ENCODE measurements around the gene PI4K2A.
"Not testable (repeated sequence)": the region's sequence is repeated elsewhere in the genome, so short reads cannot be mapped to it uniquely, and the experiment has no call there.

Gene PI4K2A

DNA sequence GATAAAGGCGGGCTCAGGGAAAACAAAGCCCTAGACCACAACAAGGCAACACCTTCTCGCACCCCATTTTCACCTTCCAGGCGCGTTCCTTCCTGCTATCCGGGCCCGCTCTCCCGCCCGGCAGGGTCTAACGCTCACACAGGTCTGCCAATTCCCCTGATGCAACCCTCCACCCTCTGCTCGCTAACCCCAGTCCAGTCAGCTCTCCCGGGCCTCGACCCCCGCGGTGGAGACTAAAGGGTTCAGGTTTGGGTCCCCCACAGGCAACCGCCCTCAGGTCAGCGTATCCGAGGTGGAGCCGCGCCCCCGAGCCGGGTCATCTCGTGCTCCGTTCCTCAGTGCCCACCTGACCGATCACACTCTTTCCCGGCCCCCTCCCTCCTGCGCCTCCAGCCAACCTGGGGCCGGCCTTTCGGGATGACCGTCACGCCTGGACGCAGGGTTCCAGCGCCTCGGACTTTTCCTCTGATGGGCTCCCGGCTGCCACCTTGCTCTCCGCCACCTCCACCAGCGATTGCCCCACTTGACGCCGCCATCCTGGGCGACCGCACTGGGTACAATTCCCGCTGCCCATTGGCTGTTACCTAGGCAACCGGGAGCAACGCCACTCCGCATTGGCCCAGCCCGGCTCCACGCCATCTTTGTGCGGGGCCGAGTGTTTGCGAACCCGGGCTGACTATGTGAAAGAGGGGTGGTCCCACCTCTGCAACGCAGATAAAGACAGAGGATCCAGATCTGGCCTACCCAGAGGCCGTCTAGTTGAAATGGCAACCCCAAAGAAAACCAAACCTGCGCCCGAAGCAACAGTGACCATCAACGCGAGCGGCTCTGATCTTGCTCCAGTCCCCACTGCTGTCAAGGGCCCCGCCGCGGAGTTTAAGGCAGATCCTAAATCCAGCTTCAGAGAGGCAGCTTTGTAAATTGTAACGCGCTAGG is 7.3 kb upstream of the PI4K2A start, which contains the start of gene MORN4:
TSS of gene MORN4 (minus strand) at position 552 of the 936 bp plus-strand sequence. CDS start 13,847 bp downstream, outside the sequence.
- peak; percentile 92 for DNase-seq

DNA sequence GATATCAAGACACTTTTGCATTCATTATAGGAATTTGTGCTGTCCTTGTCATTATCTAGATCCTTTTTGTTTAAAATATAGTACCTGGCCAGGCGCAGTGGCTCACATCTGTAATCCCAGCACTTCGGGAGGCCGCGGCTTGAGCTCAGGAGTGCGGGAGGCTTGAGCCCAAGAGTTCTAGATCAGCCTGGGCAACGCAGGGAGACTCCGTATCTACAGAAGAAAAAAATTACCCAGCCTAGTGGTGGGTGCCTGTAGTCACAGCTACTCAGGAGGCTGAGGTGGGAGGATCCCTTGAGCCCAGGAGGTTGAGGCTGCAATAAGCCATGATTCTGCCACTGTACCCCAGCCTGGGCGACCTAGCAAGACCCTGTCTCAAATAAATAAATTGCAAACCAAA is 6.5 kb upstream of the PI4K2A start:
- DNase-seq, result peak; percentile 4

DNA sequence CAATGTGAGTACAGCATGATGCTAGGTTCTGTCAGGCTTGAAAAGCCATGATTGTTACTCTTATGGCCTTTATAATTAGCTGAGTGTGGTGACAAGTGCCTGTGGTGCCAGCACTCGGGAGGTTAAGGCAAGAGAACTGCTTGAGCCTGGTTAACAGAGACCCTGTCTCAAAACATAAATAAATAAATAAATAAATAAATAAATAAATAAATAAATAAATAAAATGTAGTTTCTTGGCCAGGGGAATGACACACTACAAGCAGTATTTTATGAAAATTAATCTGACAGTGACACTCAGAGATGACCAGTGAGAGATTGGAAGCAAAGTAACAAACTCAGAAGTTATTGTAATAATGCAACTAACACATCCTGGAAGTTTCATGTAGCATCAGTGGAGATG is 4.9 kb upstream of the PI4K2A start:
- DNase-seq, result no peak

DNA sequence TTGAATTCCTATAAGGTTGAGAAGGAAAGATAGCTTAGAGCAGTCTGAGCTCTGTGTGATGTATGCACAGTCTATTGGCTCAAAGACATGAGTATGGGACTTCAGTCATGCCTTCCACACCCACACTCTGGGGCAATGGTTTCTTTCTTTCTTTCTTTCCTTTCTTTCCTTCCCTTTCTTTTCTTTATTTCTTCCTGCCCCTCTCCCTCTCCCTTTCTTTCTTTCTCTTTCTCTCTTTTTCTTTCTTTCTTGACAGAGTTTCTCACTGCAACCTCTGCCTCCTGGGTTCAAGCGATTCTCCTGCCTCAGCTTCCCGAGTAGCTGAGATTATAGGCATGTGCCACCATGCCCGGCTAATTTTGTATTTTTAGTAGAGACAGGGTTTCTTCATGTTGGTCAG is 1.4 kb upstream of the PI4K2A start:
- DNase-seq, result not testable (repeated sequence)

DNA sequence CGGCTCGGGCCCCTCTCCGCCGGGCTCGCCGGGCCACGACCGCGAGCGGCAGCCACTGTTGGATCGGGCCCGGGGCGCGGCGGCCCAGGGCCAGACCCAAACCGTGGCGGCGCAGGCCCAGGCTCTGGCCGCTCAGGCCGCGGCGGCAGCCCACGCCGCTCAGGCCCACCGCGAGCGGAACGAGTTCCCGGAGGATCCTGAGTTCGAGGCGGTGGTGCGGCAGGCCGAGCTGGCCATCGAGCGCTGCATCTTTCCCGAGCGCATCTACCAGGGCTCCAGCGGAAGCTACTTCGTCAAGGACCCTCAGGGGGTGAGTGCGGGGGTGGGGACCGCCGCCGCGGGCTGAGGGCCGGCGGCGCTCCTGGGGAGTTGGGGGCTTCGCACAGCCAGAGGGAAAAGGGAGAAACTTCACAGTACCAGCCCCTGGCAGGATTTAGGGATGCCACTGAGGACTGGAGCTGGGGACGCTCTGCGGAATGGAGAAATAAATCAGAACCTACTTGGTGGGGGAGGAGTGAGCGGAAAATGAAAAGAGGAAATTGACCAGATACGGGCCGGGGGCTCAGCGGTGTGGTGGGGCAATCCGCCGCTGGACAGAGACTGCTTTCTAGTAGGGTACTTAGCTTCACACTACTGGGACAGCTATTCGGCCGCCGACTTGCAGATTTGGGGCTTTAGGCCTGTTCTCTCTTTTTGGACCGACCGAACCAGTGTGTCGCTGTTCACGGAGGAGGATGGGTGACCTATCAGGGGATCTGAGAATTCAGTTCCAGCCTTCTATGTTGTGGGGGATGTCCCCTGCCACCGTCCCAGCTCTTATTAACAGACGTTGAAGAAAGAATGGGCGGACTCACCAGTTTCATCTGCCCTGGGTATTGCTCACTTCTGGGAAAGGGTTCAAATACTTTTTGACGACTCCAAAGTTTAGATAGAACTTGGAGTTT is 669 bp downstream of the PI4K2A start:
- DNase-seq, result peak; percentile 7

DNA sequence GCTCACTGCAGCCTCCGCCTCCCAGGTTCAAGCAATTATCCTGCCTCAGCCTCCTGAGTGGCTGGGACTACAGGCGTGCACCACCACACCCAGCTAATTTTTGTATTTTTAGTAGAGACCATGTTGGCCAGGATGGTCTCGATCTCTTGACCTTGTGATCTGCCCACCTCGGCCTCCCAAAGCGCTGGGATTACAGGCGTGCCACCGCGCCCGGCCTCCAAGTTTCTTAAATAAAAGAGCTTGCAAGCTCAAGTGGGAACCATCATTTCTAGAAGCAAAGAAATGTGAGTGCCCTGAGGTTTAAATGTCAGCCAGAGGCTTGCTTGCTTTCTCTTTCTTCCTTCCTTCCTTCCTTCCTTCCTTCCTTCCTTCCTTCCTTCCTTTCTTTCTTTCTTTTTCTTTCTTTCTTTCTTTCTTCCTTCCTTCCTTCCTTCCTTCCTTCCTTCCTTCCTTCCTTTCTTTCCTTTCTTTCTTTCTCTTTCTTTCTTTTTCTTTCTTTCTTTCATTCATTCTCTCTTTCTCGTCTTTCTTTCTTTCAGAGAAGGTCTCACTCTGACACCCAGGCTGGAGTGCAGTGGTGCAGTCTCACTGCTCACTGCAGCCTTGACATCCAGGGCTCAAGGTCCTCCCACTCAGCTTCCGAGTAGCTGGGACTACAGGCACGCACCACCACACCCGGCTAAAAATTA is 2.1 kb downstream of the PI4K2A start:
- not testable (repeated sequence) for DNase-seq

DNA sequence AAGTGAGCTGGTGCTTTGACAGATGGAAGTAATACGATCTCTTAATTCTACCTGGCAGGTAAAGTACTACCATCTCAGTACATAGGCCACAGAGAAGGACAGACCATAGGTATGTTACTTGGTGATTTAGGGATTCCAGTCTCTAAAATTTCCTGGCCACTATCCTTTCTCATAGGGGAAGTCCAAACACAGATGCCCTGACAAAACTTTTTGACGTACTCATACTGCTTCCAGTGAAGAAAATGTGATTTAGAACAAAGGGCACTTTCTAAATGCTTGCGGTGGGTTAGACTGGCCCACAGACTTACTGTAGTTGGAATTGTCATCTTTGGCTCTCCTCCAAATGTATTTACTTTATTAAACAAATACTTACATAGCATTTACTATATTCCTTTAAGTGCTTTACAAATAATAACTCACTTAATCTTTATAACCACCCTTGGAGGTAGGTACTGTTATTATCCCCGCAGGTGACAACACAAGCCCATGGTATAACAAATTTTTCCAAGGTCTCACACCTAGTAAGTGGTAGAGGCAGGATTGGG is 3.0 kb downstream of the PI4K2A start:
- DNase-seq, result no peak

DNA sequence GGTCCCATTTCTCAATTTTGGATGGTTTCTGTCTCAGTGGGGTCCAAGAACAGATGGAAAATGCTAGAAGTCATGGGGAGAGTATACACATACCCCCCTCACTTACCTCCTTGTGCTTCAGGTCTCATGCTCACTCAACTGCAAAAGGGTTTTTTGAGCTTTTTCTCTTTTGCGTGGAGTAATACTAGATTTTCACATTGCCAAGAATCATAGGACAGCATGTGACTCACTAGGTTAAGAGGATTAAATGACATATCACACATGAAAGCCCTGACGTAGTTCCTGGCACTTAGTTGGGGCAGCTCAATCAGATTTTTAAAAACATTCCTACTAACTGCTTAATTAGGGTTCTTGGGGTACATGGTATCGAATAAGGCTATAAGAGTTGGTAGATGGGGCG is 4.5 kb downstream of the PI4K2A start:
- DNase-seq, result no peak

DNA sequence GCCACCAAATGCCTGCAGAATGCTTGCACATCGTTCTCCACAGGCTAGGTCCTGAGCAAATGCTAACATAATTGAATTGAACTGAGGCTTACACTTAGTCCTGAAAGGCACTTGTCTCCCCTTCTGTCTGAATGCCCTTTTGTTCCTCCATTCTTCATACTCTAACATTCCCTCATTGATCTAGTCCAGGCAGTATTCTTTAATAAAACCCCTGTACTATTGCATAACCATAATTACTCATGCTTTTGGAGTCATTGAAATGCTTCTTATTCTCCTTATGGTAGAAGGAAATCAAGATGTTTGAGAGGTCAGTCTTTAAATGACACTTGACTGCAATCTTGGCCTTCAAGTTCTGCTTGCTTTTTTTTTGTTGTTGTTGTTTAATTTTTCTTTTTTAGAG is 7.1 kb downstream of the PI4K2A start:
- DNase-seq, result no peak

DNA sequence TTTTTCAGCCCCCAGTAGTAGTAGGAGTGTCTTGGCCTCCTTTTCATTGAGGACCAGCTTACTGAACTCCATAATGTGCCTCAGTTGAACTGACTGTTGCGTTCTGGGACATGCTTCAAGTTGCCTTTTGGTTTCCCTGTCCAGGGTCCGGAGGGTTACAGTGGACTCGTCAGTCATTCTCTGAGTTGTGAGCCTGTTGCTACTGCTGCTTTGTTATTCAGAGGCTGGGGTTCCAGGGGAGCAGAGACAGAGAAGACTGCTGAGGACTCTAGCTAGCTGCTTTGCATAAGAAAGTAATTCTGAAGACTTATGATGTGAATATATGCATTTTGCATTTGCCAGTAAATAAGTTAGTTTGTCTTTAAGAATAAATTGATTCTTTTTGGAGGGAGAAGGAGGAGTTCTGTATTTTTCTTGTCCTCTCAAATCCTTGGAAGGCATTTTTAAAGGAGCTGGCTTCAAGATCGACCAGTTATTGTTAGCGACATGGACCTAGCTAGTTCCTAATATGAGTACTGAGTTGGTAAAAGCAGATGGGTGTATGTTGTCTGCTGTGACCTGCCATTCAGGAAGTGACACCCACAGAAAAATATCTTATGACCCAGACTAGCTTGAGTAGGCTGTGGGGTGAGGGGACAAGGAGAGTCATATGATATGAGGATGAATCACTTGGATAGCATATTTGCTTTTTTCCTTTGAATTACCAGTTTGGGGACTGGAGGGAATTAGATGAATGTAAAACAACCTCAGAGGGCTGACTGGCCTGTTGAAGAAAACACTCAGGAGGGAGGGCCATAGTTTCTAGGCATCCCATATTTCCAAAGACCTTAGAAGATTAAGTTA is 8.3 kb downstream of the PI4K2A start:
- peak; percentile 58 for DNase-seq

DNA sequence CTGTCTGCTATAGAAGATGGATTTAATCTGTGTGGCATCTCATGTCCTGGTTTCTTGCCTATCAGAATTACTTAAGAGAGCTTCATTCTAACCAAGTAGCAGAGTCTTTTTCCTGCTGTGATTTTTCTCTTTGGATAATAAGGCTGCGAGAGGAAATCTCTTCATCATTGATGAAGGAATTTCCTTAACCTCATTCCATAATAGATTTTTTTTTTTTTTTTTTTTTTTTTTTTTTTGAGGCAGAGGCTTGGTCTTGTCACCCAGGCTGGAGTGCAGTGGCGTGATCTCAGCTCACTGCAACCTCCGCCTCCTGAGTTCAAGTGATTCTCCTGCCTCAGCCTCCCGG is 8.9 kb downstream of the PI4K2A start:
- not testable (repeated sequence) for DNase-seq

DNA sequence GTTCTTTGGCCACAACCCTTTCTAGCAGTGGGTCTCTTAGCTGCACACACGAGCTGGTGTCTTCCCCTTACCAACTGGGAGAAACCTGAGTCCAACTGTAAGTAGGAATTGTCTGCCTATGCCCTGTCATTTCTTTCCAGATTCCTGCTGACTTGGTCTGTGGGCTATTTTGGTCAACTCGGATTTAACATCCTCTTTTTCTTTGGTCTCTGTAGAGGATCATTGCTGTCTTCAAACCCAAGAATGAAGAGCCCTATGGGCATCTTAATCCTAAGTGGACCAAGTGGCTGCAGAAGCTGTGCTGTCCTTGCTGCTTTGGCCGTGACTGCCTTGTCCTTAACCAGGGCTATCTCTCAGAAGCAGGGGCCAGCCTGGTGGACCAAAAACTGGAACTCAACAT is 10.3 kb downstream of the PI4K2A start:
- no peak for DNase-seq

DNA sequence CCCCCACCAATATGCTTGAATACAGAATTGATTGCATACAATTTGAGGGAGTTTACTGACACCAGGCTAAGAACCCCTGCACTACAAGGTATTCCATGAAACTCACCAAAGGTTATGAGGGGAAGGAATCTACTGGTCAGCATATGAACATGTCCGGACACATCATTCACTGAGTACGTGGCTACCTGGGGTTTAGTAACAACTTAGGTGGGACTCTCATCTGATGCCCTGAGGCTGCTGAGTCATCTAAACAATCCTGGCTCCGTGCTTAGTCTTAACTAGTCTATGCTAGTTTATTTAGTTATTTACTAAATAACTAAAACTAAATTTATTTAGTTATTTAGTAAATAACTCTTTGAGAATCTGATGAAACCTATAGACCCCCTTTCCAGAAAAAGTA is 11.3 kb downstream of the PI4K2A start:
- DNase-seq, result no peak

DNA sequence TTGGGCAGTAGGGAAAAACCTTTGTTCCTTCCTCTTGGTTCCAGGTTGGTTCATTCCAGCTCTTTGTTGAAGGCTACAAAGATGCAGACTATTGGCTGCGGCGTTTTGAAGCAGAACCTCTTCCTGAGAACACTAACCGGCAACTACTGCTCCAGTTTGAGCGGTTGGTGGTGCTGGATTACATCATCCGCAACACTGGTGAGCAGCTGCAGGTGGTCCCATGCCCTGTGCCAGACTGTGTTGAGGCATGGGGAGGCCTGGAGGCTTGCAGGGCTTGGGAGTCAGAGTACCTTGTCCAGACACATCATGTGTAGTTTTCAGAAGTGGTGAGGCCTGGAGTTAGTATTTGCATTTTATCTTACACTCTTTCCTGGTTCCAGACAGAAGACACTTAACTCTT is 16.3 kb downstream of the PI4K2A start:
- no peak for DNase-seq

DNA sequence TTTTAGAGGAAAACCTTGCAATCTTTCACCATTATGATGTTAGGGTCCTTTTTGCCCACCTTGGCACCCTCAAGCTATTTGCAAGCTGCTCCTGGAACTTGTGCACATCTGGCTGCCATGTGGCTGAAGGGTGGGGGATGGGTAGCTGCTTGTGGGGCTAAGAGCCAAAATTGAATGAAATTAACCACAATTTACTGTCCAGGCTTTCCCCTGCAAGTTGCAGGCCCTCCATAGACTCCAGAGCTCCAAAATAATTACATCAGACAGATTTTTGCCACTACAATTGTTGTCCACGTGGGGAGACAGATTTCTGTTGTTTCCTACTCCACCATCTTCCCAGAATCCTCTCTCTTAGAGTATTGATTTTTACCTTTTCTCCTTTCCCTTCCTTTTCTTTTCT is 19.1 kb downstream of the PI4K2A start:
- DNase-seq, result no peak

DNA sequence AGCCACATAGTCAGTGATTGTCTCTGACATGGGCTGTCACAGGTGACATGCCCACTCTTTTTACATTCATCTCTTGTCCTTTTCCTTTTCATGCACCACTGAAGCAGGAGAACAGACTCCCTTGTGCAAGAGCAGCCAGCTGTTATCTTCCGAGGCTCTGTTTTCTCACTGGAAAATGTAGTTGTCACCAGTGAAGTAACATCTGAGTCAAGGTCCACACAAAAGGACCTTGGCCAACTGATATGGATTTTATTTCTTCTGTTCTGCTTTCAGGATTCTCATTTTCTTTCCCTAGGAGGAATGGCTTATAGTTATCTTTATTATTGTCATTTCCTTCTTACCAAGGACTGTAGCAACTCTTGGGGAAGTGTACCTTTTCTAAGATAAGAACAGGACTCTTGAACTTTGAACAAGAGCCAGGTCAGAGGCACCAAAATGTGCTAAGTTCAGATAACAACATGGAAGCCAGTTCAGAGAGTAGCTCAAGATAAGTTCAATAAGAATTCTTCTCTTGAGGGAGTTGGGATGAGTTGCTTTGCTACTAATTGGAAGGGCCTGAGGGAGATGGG is 23.9 kb downstream of the PI4K2A start:
- no peak for DNase-seq

DNA sequence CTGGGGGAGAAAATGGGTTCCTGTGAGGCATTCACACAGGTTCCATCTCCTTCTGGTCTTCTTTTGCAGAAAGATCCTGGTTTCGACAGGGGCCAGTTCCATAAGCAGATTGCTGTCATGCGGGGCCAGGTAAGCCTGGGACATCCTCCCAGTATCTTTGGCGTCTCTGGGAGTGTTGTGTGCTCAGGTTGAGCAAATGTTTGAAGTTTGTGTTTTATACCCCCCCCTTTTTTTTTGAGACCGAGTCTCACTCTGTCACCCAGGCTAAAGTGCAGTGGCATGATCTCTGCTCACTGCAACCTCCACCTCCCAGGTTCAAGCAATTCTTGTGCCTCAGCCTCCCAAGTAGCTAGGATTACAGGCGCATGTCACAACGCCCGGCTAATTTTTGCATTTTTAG is 26.5 kb downstream of the PI4K2A start:
- no peak for DNase-seq

DNA sequence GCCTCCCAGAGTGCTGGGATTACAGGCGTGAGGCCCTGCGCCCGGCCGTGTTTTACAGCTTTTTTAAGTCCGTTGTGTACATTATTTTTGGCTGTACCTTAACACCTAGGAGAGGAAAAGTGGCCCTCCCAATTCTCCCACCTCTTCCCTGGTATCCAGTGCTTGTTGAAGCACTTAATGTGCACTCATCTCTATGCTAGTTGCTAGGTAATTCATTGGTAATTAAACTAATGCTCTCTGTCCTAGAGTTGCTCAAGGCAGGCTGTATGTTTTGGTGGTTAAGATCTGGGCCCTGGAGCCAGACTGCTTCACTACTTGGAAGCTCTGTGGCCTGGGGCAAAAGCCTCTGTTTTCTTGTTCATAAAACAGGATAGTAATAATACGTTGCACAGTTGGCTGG is 27.0 kb downstream of the PI4K2A start:
- DNase-seq, result no peak

DNA sequence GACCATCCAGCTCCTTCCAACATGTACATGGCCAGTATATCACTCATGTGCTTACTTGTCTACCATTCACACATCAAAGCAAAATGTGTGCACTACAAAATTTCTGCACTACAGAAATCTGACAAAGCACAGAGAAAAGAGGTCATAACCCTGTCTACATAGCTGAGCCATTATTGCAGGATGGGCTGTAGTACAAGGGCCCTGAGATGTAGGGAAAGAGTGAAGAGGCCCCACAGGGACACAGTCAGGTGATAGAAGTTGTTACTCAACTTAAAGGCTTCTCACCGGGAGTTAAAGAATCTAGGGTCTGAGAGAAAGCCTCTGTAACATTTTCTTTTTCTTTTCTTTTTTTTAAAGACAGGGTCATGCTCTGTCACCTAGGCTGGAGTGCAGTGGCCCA is 29.1 kb downstream of the PI4K2A start:
- DNase-seq, result no peak

DNA sequence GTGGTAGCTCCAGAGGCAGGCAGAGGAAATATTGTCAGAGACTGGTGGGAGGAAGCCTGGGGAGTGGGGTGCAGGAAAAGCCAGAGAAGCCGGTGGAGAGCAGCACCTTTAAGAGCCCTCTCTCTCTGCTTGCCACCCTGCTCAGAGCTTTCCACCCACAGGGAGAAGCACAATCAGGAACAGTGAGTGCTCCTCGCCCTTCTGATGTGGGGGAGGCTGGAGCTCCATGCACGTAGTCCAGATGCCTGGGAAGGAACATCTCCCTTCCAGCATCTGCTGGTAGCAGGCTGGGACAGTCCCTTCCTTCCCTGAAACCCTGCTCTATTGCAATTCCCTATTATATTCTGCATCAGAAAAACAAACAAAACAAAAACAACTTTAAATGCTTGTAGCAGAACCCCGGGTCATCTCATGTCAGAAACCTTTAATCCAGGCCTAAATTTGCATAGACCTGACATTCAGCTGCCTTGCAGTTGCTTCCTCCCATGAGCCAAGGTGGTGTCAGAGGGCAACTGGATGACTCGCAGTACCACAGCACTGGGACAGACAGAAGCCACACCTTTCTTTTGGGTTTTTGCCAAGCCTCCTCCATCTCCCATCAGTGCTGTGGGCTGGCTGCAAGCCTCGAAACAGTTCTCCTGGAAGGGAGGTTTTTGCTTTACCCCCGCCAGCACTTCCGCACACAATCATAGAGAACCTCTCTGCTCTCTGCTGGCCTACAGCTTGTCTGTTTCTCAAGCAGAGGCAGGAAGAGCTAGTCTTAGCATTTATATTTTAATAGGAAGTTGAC is 33.5 kb downstream of the PI4K2A start:
- DNase-seq, result no peak

DNA sequence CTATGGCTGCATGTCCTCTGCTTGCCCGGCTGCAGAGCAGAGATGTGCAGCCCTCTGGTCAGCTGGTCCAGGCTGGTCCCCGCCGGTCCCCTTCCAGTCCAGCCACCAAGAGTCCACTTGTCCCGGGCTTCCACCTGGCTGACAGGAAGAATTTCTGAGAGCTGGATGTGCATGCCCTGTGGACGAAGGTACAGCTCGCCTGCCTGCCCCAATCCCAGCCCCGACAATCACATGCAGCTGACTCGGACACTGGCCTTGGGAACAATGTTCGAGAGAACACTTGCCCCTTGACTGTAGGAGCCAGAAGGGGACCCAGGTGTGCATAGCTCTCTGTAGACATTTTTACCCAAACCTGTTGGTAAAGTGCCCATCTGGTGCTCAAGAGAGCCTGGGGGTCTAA is 34.8 kb downstream of the PI4K2A start:
- no peak for DNase-seq
